CD4-positive, alpha-beta memory T cell (primary cell): ENCODE measurements around the gene PHLDB2. TPM values are rescaled to one million over a fixed set of nuclear protein-coding genes. Genes with fewer than 3 reads are reported as not detected.

Source experiments
- CTCF ChIA-PET: fragments of 350-600 bp; sonication (Branson Sonifier 250); formaldehyde crosslinking; loops from one replicate; lab custom pipeline; 2021; ENCODE audit warnings: inconsistent platforms; ENCODE audit not compliant: partially characterized antibody; lab: Charles Lee
- POLR2A ChIA-PET: fragments of 350-600 bp; sonication (Branson Sonifier 250); formaldehyde crosslinking; loops from one replicate; lab custom pipeline; 2021; ENCODE audit not compliant: partially characterized antibody; lab: Charles Lee
- DNase-seq, 5 donors: peaks; one replicate each; pipeline versions ENCODE4 v3.0.0 to v3.0.0-alpha.2; 2020 to 2022; ENCODE audit warnings: mixed read lengths in 1 of 5
- H3K27ac ChIP-seq: one replicate; pipeline ENCODE4 v1.7.0; 2013; ENCODE audit warnings: low read depth, low read length
- H3K27me3 ChIP-seq: 2 replicates; pipeline ENCODE4 v1.7.0; 2013; ENCODE audit warnings: mild to moderate bottlenecking, low read length, moderate library complexity; ENCODE audit not compliant: insufficient read depth
- H3K36me3 ChIP-seq: 2 replicates; pipeline ENCODE4 v1.7.0; 2013; ENCODE audit warnings: mild to moderate bottlenecking, low read length, moderate library complexity; ENCODE audit not compliant: insufficient read depth
- H3K4me1 ChIP-seq: 2 replicates; pipeline ENCODE4 v1.7.0; 2013; ENCODE audit warnings: mild to moderate bottlenecking, low read length, moderate library complexity; ENCODE audit not compliant: insufficient read depth
- H3K4me3 ChIP-seq, 2 donors: one replicate each; pipeline ENCODE4 v1.7.0; 2013; ENCODE audit warnings: low read length in 2 of 2, mild to moderate bottlenecking in 1 of 2
- H3K9me3 ChIP-seq, 2 donors: one replicate each; pipeline ENCODE4 v1.7.0; 2013; ENCODE audit warnings: low read length in 2 of 2, control low read depth in 1 of 2; ENCODE audit not compliant: control insufficient read depth in 1 of 2
- H3K27ac Mint-ChIP-seq, 7 donors: one replicate each; pipeline ENCODE4 v1.8.0; 2020 to 2021; ENCODE audit warnings: mixed read lengths in 7 of 7, mild to moderate bottlenecking in 6 of 7, inconsistent platforms in 3 of 7, moderate library complexity in 3 of 7
- H3K27me3 Mint-ChIP-seq, 2 donors: one replicate each; pipeline ENCODE4 v1.8.0; 2020 to 2021; ENCODE audit warnings: mixed read lengths in 2 of 2
- H3K36me3 Mint-ChIP-seq, 2 donors: one replicate each; pipeline ENCODE4 v1.8.0; 2020 to 2021; ENCODE audit warnings: mixed read lengths in 2 of 2, inconsistent platforms in 1 of 2, mild to moderate bottlenecking in 1 of 2
- H3K4me1 Mint-ChIP-seq, 4 donors: one replicate each; pipeline ENCODE4 v1.8.0; 2020 to 2021; ENCODE audit warnings: mixed read lengths in 4 of 4, mild to moderate bottlenecking in 1 of 4
- H3K4me3 Mint-ChIP-seq, 8 donors: one replicate each; pipeline ENCODE4 v1.8.0; 2020 to 2021; ENCODE audit warnings: mixed read lengths in 8 of 8, mild to moderate bottlenecking in 7 of 8, moderate library complexity in 6 of 8, inconsistent platforms in 3 of 8
- H3K9me3 Mint-ChIP-seq, 8 donors: one replicate each; pipeline ENCODE4 v1.8.0; 2020 to 2021; ENCODE audit warnings: mixed read lengths in 8 of 8, mild to moderate bottlenecking in 5 of 8, inconsistent platforms in 3 of 8, moderate library complexity in 1 of 8
- intact Hi-C: fragments of 100-400 bp; cut with micrococcal nuclease; formaldehyde crosslinking; loops from one replicate; pipeline ENCODE4 v1.15.1; 2023
- polyA plus RNA-seq, 2 donors: library from polyadenylated mRNA; unstranded; fragments of 300-500 nt; fragmentation: Illumina TruSeq; gene quantifications; one replicate each; pipeline ENCODE4 v1.2.3, GENCODE V29; 2021
- total RNA-seq, 2 experiments: library from RNA; stranded (reverse); gene quantifications; one replicate each; pipeline ENCODE4 v1.2.3, GENCODE V29; 2021

The PHLDB2 gene
- total and polyA plus RNA-seq, 4 experiments from 2014 or later = 2.8 to 8.5 (median 7.8) TPM

- Mint-ChIP-seq H3K4me3 (no peak overlapping the region), H3K4me1 (peaks cover 2 to 6% (median 4%) of the 10 kb centered on the region in 4 donors), H3K27me3 (no peaks in the 10 kb centered on the region), H3K9me3 (no peaks in the 10 kb centered on the region), H3K36me3 (no peaks in the 10 kb centered on the region), H3K27ac (no peak overlapping the region)
- intact Hi-C loops = no loop called here
- Histone ChIP-seq H3K4me3 (no peak overlapping the region), H3K27ac (no peak overlapping the region), H3K27me3 (no peaks in the 10 kb centered on the region), H3K4me1 (no peaks in the 10 kb centered on the region), H3K9me3 (no peaks in the 10 kb centered on the region), H3K36me3 (no peaks in the 10 kb centered on the region)
- ChIA-PET CTCF (interaction anchor here (0.8 to 14.8 kb wide), 4 partner anchors 15 to 246 kb away, joined by 3 to 423 read pairs (median 3); partner anchors contain the start of gene ABHD10), POLR2A (no interaction called here)
- DNase-seq = no peak
These were observed 104.4 kb downstream of the PHLDB2 start for GRCh38 chr3:111963424-111963823.

DNA sequence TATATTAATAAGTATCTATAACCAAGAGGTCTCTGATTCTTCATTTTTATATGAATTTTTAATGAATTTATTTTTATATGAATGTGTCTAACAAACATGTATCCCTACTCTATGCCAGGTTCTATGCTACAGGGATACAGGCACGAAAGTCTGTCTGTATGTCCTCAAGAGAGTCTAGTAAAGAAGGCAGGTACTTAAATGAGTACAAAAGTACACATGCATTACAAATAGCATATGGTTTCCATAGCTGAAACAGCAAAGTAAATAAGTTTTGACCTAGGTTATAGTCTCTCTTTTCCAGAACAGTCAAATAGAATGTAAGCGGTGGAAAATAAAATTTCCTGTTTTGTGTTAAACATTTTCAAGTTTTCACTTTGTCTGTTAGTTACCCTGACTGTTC is 106.4 kb downstream of the PHLDB2 start:
- Mint-ChIP-seq H3K27me3 (no peaks in the 10 kb centered on the region), H3K36me3 (no peaks in the 10 kb centered on the region), H3K27ac (no peak overlapping the region), H3K9me3 (no peaks in the 10 kb centered on the region), H3K4me3 (no peak overlapping the region), H3K4me1 (peaks cover 2 to 6% (median 4%) of the 10 kb centered on the region in 4 donors)
- intact Hi-C loops = loop anchor here (5.0 kb wide), 1 partner anchor 103 kb away; no protein-coding TSS in a partner anchor
- Histone ChIP-seq H3K9me3 (no peaks in the 10 kb centered on the region), H3K36me3 (no peaks in the 10 kb centered on the region), H3K27me3 (no peaks in the 10 kb centered on the region), H3K4me1 (no peaks in the 10 kb centered on the region), H3K4me3 (no peak overlapping the region), H3K27ac (no peak overlapping the region)
- ChIA-PET POLR2A (no interaction called here), CTCF (interaction anchor here (0.6 to 14.8 kb wide), 6 partner anchors 14 to 284 kb away, joined by 3 to 423 read pairs (median 4); no protein-coding TSS in a partner anchor)
- no peak for DNase-seq

- peaks cover 2 to 6% (median 4%) of the 10 kb centered on the region in 4 donors for H3K4me1 Mint-ChIP-seq
- no peak for DNase-seq
- CTCF ChIA-PET = interaction anchor here (0.7 to 14.8 kb wide), 26 partner anchors 9 to 393 kb away, joined by 3 to 423 read pairs (median 5); partner anchors contain the start of gene ABHD10
- peak overlapping the region in 1 of 7 donors; percentile 33 for H3K27ac Mint-ChIP-seq
- H3K36me3 Mint-ChIP-seq = no peaks in the 10 kb centered on the region
- POLR2A ChIA-PET = interaction anchor here (0.9 to 2.1 kb wide), 7 partner anchors 11 to 298 kb away, joined by 3 to 15 read pairs (median 4); partner anchors contain the start of genes ABHD10 and PHLDB2
- H3K4me1 ChIP-seq = no peaks in the 10 kb centered on the region
- H3K4me3 ChIP-seq = no peak overlapping the region
- intact Hi-C loops = loop anchor here (1.0 to 5.0 kb wide), 3 partner anchors 105 to 298 kb away; no protein-coding TSS in a partner anchor
- no peak overlapping the region for H3K27ac ChIP-seq
- no peak overlapping the region for H3K4me3 Mint-ChIP-seq
- no peaks in the 10 kb centered on the region for H3K36me3 ChIP-seq
- H3K9me3 ChIP-seq = no peaks in the 10 kb centered on the region
- no peaks in the 10 kb centered on the region for H3K9me3 Mint-ChIP-seq
- no peaks in the 10 kb centered on the region for H3K27me3 ChIP-seq
- no peaks in the 10 kb centered on the region for H3K27me3 Mint-ChIP-seq
These were observed 108.0 kb downstream of the PHLDB2 start for GRCh38 chr3:111967068-111967467.

- H3K27ac ChIP-seq = no peak overlapping the region
These were observed 108.7 kb downstream of the PHLDB2 start for GRCh38 chr3:111967651-111968274.

GRCh38 chr3:111968319-111969054 is 109.4 kb downstream of the PHLDB2 start:
- Histone ChIP-seq H3K4me1 (no peaks in the 10 kb centered on the region), H3K4me3 (no peak overlapping the region), H3K36me3 (no peaks in the 10 kb centered on the region), H3K9me3 (no peaks in the 10 kb centered on the region), H3K27me3 (no peaks in the 10 kb centered on the region), H3K27ac (no peak overlapping the region)
- no peak for DNase-seq
- intact Hi-C loops = loop anchor here (5.0 kb wide), 1 partner anchor 106 kb away; no protein-coding TSS in a partner anchor
- no peaks in the 10 kb centered on the region for H3K27me3 Mint-ChIP-seq
- no peak overlapping the region for H3K27ac Mint-ChIP-seq
- H3K4me3 Mint-ChIP-seq = no peak overlapping the region
- H3K9me3 Mint-ChIP-seq = no peaks in the 10 kb centered on the region
- CTCF ChIA-PET = interaction anchor here (0.6 to 14.8 kb wide), 34 partner anchors 10 to 417 kb away, joined by 3 to 423 read pairs (median 4); partner anchors contain the start of gene ABHD10
- POLR2A ChIA-PET = interaction anchor here (0.8 to 2.1 kb wide), 5 partner anchors 23 to 300 kb away, joined by 3 to 15 read pairs (median 4); partner anchors contain the start of gene PHLDB2
- peaks cover 2 to 6% (median 4%) of the 10 kb centered on the region in 4 donors for H3K4me1 Mint-ChIP-seq
- no peaks in the 10 kb centered on the region for H3K36me3 Mint-ChIP-seq

More at GRCh38 chr3:111967651-111968274, 108.7 kb downstream of the PHLDB2 start:
- CTCF ChIA-PET = interaction anchor here (0.6 to 14.8 kb wide), 36 partner anchors 10 to 417 kb away, joined by 3 to 423 read pairs (median 4); partner anchors contain the start of gene ABHD10
- H3K4me1 Mint-ChIP-seq = peaks cover 2 to 6% (median 4%) of the 10 kb centered on the region in 4 donors
- Histone ChIP-seq H3K36me3 (no peaks in the 10 kb centered on the region), H3K9me3 (no peaks in the 10 kb centered on the region), H3K27me3 (no peaks in the 10 kb centered on the region), H3K4me1 (no peaks in the 10 kb centered on the region), H3K4me3 (no peak overlapping the region)
- intact Hi-C loops = loop anchor here (1.0 to 5.0 kb wide), 3 partner anchors 105 to 298 kb away; no protein-coding TSS in a partner anchor
- DNase-seq = peak; percentile 69 to 77 (median 69)
- no peaks in the 10 kb centered on the region for H3K27me3 Mint-ChIP-seq
- no peaks in the 10 kb centered on the region for H3K9me3 Mint-ChIP-seq
- H3K4me3 Mint-ChIP-seq = peak overlapping the region in 1 of 8 donors; percentile 11
- POLR2A ChIA-PET = interaction anchor here (0.8 to 2.1 kb wide), 8 partner anchors 11 to 299 kb away, joined by 3 to 15 read pairs (median 4); partner anchors contain the start of genes ABHD10 and PHLDB2
- H3K27ac Mint-ChIP-seq = peak overlapping the region in 2 of 7 donors; percentile 43 to 44
- no peaks in the 10 kb centered on the region for H3K36me3 Mint-ChIP-seq

DNA sequence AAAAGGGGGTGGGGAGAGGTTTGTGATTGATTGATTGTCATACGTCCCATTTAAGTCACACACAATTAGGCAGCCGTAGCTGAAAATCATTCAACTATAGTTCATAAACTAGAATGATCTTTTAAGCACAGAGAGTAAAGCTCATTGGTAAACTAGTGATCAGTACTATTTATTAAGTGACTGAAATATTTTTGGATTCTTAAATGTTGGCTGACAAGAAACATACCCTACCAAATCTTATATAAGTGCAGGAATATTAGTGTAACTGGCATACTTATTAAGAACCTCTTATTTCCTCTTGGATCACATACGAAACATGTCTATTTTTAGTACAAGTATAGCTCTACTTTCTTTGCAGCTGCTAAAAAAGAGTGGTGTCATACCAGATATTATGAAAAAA is 111.3 kb downstream of the PHLDB2 start:
- Histone ChIP-seq H3K27me3 (no peaks in the 10 kb centered on the region), H3K4me3 (no peak overlapping the region), H3K4me1 (no peaks in the 10 kb centered on the region), H3K27ac (no peak overlapping the region), H3K36me3 (no peaks in the 10 kb centered on the region), H3K9me3 (no peaks in the 10 kb centered on the region)
- CTCF ChIA-PET = interaction anchor here (1.3 to 14.8 kb wide), 4 partner anchors 13 to 252 kb away, joined by 3 to 423 read pairs (median 32); no protein-coding TSS in a partner anchor
- H3K36me3 Mint-ChIP-seq = peaks cover 0 to 1% of the 10 kb centered on the region in 2 donors
- H3K27ac Mint-ChIP-seq = no peak overlapping the region
- H3K9me3 Mint-ChIP-seq = no peaks in the 10 kb centered on the region
- H3K4me3 Mint-ChIP-seq = no peak overlapping the region
- intact Hi-C loops = loop anchor here (10.0 kb wide), 1 partner anchor 104 kb away; no protein-coding TSS in a partner anchor
- peaks cover 2 to 6% (median 4%) of the 10 kb centered on the region in 4 donors for H3K4me1 Mint-ChIP-seq
- DNase-seq = no peak
- no peaks in the 10 kb centered on the region for H3K27me3 Mint-ChIP-seq
- POLR2A ChIA-PET = interaction anchor here (1.2 kb wide), 1 partner anchor 10 kb away, joined by 3 read pairs; no protein-coding TSS in a partner anchor
